K562 (cell line): Measurements from ENCODE around the gene GBX1. TPM values are rescaled to one million over a fixed set of nuclear protein-coding genes. Genes with fewer than 3 reads are reported as not detected.

ENCODE experiments used
- CBFB ChIP-seq: sonication (generic); formaldehyde crosslinking; IDR thresholded peaks from 2 replicates; pipeline ENCODE4 v1.4.0; 2020; ENCODE audit warnings: mild to moderate bottlenecking, missing genetic modification reagents
- ILK ChIP-seq: fragments of 450-650 bp; IDR thresholded peaks from 2 replicates; pipeline ENCODE4 v1.6.1; 2016; ENCODE audit warnings: missing genetic modification characterization, low read depth, mild to moderate bottlenecking, missing compliant biosample characterization, moderate library complexity, borderline replicate concordance
- PRPF4 ChIP-seq: fragments of 200-400 bp; formaldehyde crosslinking; IDR thresholded peaks from one replicate; pipeline ENCODE4 v1.6.1; 2017; ENCODE audit warnings: low read length, low read depth, mild to moderate bottlenecking; ENCODE audit not compliant: insufficient read depth, poor library complexity, severe bottlenecking
- U2AF1 ChIP-seq: fragments of 200-400 bp; formaldehyde crosslinking; optimal IDR thresholded peaks from 2 replicates; pipeline ENCODE3; 2017; ENCODE audit warnings: mild to moderate bottlenecking, low read depth, low read length, moderate library complexity
- ZNF778 ChIP-seq: fragments of 450-650 bp; formaldehyde crosslinking; IDR thresholded peaks from 2 replicates; pipeline ENCODE4 v1.4.0; 2020; ENCODE audit warnings: mild to moderate bottlenecking, moderate library complexity
- polyA plus RNA-seq, 8 experiments: library from polyadenylated mRNA; depleted of rRNA in 4 of 8; stranded (reverse) in 5 of 8; unstranded in 3 of 8; fragments of >200 nt; fragmentation: Nextera tagmentation in 2 of 8; fragmentation: Illumina TruSeq in 1 of 8; extraction: Ambion mirVana in 2 of 8; extraction: Trizol in 1 of 8; gene quantifications; 2 replicates each; pipeline versions ENCODE4 v1.2.1 to v1.2.3, GENCODE V29; 2011 to 2014; ENCODE audit warnings: inconsistent platforms in 1 of 8, missing spikeins in 1 of 8
- total RNA-seq, 7 experiments: library from RNA; depleted of rRNA in 6 of 7; stranded (reverse); fragments of >200 nt in 6 of 7; fragmentation: Illumina TruSeq in 2 of 7; extraction: Trizol in 2 of 7; gene quantifications; 2 replicates each; pipeline versions ENCODE4 v1.2.1 to v1.2.3, GENCODE V29; 2011 to 2021; ENCODE audit warnings: low replicate concordance in 1 of 7
- TF ChIP-seq, protein P1 (sequence below): fragments of 450-650 bp; IDR thresholded peaks from 2 replicates; pipeline ENCODE4 v1.6.1; 2018; ENCODE audit warnings: mild to moderate bottlenecking, low read depth; ENCODE audit not compliant: partially characterized antibody
- TF ChIP-seq, protein P2 (sequence below): fragments of 450-650 bp; IDR thresholded peaks from 2 replicates; pipeline ENCODE4 v1.6.1; 2017; ENCODE audit warnings: antibody characterized with exemption

The GBX1 gene
- total and polyA plus RNA-seq, 9 of the 15 experiments (the other 6 are each of a cell fraction or from before 2014, with no cell fraction given) = not detected

- TF ChIP-seq, protein P1, sequence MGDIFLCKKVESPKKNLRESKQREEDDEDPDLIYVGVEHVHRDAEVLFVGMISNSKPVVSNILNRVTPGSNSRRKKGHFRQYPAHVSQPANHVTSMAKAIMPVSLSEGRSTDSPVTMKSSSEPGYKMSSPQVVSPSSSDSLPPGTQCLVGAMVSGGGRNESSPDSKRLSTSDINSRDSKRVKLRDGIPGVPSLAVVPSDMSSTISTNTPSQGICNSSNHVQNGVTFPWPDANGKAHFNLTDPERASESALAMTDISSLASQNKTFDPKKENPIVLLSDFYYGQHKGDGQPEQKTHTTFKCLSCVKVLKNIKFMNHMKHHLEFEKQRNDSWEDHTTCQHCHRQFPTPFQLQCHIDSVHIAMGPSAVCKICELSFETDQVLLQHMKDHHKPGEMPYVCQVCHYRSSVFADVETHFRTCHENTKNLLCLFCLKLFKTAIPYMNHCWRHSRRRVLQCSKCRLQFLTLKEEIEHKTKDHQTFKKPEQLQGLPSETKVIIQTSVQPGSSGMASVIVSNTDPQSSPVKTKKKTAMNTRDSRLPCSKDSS = no peak
- TF ChIP-seq ZNF778 (CRISPR knock-in tag) (no peak), ILK (tag) (no peak), U2AF1 (peak; percentile 31), PRPF4 (no peak), CBFB (peak; percentile 71; the same call in 1 of the 2 replicates)
- TF ChIP-seq, protein P2, sequence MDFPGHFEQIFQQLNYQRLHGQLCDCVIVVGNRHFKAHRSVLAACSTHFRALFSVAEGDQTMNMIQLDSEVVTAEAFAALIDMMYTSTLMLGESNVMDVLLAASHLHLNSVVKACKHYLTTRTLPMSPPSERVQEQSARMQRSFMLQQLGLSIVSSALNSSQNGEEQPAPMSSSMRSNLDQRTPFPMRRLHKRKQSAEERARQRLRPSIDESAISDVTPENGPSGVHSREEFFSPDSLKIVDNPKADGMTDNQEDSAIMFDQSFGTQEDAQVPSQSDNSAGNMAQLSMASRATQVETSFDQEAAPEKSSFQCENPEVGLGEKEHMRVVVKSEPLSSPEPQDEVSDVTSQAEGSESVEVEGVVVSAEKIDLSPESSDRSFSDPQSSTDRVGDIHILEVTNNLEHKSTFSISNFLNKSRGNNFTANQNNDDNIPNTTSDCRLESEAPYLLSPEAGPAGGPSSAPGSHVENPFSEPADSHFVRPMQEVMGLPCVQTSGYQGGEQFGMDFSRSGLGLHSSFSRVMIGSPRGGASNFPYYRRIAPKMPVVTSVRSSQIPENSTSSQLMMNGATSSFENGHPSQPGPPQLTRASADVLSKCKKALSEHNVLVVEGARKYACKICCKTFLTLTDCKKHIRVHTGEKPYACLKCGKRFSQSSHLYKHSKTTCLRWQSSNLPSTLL = peak; percentile 88
These were observed 37.0 kb upstream of the GBX1 start (continued) for GRCh38 chr7:151204383-151205032.
